GM21529 (cell line): ENCODE data around the gene CAPZA2.

Experiments used
- ATAC-seq: cut with Tn5 transposase; IDR thresholded peaks from one replicate; pipeline ENCODE4 v1.9.1; 2021; ENCODE audit not compliant: unreplicated experiment

CAPZA2 gene

DNA sequence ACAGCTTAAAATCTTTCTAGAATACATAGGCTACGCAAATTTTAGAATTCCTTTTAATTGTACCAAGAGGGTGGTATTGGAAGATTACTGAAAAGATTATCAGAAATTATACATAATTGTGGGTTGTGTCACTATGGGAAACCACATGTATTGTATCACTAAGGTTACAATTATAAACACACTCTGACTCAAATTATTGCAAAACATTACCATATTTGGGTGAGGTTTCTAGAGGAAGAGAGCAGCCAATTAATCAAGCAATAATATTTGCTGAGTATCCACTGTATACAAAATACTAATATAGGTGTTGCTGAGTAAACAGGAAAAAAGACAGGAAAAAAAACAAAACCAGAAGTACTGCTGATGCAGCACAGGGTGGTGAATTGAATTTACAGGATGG lies 3.1 kb upstream of the CAPZA2 start:
- ATAC-seq: no peak

DNA sequence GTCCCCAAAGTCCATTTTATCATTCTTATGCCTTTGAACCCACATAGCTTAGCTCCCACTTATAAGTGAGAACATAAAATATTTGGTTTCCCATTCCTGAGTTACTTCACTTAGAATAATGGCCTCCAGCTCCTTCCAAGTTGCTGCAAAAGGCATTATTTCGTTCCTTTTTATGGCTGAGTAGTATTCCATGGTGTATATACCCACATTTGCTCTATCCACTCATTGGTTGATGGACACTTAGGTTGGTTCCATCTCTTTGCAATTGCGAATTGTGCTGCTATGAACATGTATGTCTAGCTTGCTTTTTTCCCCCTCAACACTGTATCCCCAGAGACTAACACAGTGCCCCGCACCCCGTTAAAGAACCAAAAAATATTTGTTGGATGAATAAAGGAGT lies 670 bp upstream of the CAPZA2 start:
- ATAC-seq: no peak

DNA sequence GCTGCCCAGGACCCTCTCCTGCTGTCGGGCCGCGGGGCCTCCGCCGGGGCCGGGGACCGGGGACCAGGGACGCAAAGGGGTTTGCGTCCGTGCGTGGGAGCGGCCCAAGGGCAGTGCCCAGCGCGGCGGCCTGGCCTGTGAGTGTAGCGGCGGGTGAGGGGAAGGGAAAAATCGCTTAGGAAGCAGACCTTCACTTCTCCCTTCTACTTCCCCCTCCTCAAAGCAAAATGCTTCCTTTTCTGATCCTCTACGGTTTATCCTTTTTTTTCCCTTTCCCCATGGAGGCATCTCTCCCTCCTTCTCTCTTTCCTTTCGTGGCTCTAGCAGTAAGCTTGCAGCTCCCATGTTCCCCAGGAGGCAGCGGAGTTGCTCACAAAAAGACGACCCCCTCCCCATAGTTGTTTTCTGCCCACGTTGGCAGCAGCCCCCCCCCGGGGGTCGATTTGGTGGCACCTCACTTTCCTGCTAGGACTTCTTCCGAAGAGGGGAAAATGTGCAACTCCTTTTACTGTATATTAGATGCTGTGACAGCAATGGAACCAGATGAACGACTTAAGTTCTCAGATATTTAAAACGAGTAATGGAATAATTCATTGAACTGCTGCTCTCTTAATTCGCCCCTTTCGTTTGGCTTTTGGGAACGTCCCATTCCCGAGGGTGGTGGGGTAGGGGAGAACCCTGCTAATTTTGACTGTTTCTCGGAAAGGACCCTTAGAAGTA lies 724 bp downstream of the CAPZA2 start:
- peak; percentile 36 for ATAC-seq

DNA sequence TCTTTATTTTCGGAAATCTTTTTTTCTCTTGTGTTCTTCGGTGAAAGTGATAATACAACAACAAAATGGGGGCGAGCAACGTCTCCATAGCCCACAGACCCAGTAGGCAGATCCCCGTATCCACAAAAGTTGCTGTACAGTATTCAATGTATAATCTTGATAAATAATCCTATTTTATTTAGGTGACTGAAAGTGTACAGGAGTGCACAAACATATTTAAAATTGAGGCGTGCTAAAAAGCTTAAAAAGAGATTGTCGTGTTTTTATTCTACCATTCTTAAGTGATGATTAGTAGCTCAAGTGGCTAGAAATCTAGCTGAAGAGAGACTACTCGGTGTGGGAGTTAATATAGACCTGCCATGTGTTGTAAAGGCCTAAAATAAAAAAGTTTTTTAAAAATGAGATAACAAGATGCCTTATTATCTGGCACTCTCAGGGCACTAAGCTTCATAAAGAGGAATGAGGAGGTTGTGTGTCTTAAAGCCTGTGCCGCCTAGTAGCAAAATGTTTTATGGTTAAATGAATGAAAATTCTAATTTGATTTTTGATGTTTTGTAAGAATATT lies 1.6 kb downstream of the CAPZA2 start:
- no peak for ATAC-seq

DNA sequence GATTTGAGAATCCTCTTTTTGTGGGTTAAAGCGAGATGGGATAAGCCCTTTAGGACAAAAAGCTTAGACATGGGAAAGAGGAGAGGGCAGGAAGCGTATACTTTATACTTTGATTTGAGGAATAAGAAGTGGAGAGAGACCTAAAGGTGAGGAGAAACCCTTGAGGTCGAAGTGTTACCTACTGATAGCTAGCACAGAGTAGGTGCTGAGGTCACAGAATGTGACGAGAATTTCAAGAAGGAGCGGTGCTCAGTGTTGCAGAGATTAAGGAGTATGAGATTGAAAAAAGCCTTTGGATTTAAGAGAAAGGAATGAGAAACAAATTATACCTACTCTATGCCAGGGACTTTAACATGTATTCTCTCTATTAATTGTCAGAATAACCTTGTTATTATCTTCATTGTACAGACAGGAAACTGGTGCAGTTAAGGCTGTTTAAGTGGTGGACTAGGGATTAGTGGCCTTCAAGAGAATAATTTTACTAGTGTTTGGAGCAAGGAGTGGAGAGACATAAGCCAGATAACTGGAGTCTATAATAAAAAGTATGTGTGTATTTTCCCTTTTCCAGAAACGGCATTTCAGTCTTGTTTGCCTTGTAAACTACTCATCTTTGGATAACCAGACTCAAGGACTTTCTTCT lies 8.8 kb downstream of the CAPZA2 start:
- ATAC-seq: no peak

DNA sequence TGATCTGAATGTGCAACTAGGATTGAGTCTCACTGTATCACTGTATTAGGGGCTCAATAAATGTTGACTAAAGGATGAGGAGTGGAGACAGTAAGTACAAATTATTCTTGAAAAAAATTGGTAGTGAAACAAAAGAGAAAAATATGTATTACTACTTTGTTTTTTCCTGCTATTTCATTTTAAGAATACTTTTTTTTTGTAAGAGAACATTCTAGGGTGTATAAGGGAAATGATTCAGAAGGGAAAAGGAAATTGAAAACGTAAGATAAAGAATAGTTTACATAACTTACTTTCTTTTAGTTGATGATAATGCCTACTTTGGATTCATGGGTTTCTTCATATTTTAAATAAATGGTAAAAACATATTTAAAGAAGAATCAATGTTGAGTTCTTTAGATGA lies 9.6 kb downstream of the CAPZA2 start:
- ATAC-seq: no peak

DNA sequence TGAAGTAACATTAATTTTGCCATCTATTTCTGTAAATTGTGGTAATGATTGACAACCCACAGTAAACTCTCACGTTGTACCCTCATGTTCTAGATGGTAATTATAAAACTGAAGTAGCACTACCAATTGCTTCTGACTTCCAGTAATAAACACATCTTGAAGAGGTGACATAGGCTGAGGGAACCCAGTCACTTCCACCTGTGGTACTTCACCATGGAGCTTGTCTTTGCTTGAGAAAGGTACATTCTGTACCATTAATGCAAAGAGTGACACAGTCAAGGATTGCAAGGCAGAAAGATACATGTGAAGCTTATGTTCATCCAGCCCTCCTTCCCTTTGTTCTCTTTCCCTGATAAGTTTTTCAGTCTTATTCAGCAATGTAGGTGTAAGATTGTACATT lies 11.2 kb downstream of the CAPZA2 start:
- no peak for ATAC-seq

DNA sequence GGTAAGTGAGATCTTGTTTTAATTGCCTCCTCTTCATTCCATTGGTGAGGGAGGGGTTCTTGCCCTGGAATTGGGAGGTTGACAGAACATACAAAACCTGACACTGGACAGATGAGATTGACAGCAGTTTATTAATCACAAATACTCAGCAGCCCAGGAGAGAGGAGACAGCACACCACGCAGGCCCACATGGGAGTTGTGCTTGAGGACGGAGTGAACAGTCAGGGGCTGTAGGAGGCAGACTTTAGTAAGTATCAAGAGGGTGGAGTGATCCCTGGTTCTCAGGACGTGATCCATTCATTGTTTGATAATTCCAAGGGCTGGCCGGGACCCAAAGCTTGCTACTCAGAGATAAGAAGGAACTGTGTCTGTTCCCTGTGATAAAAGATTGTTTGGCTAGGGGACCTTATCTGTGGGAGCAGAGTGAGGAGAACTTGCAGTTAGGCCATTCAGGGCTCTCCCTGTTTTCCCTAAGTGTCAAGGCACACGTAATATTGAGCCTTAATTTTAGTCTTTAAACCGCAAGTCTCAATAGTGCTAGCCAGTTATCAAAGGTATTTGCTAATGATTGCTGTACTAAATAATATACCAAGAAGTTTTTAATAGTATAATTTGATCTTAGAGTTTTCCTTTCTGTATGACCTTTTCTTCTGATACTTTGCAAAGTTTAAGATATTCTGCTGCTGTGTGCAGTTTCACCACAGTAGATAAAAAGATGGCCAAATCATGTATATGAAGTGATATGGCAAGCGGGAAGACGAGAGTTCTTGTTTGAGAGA lies 14.5 kb downstream of the CAPZA2 start:
- ATAC-seq: no peak

DNA sequence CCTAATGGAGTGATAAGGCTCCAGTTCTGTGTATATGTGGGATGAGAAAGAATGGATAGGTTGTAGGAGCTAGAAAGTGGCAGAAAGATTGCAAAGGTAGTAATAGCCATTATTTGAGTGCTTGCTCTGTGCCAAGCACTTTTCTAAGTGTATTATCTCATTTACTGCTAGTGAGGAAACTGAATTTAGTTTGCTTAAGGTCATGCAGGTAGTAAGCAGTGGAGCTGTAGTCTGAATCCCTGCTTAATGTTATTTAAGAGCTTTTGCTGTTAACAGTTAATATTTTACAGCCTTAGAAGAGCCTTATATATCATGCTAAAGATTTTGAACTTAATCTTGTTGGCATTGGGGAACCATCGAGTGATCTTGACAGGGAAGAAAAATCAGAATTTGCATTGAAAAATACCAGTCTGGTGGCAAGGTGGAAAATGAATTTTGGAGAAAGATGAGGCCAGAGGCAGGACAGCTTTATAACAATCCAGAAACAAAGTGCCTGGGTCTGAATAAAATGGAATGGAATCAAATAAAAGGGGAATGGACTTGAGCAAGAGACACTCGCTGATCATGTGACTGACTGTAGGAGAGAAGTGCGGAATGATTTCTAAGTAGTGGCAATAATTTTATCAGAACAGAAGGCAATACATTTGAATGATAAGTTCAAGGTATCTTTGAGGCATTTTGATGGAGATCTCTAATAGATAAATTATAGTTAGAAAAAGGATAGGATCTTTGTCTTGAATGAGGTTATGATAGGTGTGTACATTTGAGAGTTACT lies 15.2 kb downstream of the CAPZA2 start:
- no peak for ATAC-seq

DNA sequence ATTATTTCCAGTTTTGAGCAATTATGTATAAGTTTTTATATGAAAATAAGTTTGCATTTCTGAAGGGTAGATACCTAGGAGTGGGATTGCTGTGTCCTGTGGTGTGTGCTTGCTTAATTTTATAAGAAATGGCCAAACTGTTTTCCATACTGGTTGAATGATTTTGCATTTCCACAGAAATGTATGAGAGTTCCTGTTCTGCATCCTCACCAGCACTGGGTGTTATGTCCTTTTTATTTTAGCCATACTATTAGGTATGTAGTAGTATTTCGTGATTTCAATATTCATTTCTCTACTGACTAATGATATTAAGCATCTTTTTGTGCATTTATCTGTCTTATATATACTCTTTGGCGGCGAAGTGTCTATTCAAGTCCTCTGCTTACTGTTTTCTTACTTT lies 22.3 kb downstream of the CAPZA2 start:
- no peak for ATAC-seq

DNA sequence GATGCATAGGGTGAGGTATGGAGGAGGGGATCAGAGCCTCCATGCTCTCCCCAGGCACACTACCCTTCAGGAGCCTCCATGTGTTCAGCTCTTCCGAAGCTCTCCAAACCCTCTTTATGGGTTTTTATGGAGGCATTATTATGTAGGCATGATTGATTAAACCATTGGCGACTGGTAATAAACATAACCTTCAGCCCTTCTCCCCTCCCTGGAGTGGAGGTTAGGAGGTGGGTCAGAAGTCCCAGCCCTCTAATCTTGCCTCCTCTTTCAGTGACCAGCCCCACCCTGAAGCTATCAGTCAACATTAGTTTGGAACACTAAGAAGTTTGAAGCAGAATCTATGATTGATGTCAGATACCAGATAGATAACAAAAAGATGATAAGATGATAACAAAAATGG lies 23.3 kb downstream of the CAPZA2 start:
- ATAC-seq: no peak

DNA sequence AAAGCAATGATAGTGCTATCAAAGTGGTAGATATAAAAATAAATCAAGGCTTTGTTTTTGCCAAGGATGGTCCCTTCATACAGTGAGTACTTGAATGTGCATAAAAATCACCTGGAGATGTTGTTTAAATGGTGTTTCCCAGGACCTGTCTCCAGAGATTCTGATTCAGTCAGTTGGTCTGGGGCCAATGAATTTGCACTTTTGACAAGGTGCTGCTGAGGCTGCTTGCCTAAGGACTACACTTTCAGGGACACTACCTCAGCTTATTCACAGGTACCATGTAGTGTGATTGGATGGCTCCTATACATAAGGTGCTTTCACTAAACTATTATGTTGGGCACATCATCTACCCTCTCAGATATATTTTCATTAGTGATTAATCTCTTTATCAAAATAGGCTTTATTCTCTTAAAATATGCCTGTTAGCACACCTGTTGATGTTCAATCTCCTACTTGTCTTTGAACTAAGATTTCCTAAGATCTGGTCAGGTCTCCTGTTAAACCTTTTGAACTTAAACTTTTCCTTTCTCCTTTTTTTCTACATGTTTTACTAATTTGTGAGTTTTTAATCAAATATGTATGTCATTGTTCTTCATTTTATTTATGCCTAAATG lies 24.3 kb downstream of the CAPZA2 start:
- ATAC-seq: no peak

DNA sequence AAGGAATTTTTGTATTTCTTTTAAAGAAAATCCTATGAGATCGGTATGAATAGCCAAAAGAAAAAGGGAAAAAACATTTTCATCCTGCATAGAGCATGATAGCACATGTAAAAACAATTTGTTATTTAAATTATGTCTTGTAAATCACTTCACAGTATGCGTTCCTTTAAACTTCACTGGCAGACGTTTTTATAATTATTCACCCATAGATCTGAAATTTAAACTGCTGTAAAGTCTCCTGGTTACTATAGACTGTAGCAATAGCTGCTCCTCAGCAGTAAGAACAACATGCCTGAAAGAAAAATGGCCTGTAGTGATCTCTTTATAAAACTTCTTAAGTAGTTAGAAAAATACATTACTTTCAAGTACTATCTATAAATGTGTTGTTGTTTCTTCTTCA lies 26.5 kb downstream of the CAPZA2 start:
- no peak for ATAC-seq

DNA sequence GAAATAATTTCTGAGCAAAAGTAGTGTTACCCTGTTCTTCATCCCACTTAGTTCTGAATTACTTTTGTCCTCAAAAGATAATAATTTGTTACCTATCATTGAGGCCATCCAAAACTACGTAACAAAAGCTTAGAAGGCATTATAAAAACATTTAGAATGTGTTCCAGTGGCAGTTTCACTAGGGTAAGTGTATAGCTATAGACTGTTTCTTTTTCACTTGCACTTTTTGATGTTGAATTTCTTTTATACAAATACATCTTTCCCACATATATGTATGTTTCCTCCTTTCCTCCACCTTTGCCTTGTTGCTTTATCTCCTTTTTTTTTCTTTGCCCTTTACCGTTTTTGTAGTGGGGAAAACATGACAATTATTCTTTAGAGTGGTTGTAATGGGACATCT lies 33.5 kb downstream of the CAPZA2 start:
- ATAC-seq: no peak

DNA sequence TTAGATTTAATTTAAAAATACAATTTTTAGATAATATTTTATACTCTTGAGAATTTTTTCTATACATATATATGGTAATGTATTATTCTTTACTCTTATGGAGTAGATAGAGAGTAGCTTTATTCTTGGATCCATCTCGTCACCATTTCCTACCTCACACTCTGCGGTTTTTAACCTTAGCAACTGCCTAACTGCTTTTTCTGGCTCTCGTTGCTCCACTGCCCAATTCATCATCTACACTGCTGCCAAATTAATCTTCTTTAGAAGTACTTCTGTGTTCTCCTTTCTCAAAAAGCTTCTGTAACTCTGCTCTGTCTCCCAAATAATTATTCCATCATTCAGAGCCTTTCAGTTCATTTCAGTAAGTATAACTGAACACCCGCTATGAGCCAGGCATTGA lies 35.3 kb downstream of the CAPZA2 start:
- ATAC-seq: no peak

DNA sequence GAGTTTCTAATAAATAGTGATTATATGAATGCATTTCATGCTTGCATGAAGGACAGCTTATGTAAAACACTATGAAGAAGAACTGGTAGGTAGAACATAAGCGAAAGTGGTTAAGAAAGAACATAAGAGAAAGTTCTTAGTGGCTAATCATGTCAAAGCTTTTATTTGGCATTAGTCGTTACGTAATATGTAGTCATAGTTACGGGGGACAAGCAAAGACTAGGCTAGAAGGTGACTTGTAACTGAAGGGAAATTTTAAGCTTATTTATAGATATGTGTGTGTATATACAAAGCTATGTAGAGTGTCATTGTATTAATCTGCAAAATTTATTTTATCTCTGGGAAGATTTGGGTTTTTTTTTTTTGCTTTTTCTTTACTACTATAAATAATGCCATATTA lies 36.9 kb downstream of the CAPZA2 start:
- no peak for ATAC-seq

DNA sequence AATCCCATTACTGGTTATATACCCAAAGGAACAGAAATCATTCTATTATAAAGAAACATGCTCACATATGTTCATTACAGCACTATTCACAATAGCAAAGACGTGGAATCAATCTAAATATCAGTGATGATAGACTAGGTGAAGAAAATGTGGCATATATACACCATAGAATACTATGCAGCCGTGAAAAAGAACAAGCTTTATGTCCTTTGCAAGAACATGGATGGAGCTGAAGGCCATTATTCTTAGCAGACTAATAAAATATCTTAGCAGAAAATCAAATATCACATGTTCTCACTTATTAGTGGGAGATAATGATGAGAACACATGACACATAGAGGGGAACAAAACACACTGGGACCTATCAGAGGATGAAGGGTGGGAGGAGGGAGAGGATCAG lies 38.8 kb downstream of the CAPZA2 start:
- ATAC-seq: no peak

DNA sequence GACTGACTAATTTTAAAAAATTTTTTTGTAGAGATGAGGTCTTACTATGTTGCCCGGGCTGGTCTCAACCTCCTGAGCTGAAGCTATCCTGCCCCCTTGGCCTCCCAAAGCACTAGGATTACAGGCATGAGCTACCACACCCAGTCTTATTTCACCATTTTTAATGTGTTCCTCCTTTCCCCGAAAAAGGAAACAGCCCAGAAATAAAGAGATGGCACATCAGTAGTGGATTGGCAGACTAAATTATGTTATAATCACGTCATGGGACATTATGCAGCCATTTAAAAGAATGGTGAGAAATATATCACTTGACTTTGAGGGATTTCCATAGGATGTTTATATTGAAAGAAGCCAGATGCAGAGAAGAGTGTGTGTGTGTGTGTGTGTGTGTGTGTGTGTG lies 40.5 kb downstream of the CAPZA2 start:
- no peak for ATAC-seq

DNA sequence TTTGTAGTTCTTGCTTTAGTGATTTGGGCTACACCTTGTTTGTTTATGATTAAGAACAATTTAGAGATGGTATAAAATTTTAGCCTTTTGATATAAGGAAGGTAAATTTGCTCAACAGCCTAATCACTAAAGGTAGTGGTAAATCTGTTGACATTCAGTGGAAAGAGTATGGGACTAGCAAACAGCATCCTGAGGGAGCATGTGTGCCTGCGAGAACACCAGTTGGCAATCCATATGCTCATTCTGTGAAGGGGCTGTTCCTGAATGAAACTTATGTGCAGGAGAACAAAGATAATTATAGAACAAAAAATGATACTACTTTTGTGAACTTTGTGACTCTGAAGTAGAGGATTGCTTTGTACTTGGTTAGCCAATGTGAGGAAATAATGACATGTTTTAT lies 44.0 kb downstream of the CAPZA2 start:
- no peak for ATAC-seq

DNA sequence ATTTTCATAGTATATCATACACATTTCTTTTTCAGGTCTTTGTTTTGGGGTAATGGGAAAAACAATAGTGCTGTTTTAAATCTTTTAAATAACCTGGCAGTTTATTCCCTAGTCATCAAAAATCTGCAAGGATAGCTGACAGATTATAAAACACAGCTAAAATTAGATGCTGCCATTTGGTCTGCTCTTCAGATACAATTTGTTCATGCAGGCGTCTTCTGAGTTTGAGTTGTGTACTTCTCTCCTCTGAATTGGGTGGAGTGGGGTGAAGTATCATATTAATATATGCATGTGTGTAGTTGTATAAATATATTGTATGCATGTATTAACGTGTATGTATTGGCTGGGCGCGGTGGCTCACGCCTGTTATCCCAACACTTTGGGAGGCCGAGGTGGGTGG lies 48.0 kb downstream of the CAPZA2 start:
- no peak for ATAC-seq

DNA sequence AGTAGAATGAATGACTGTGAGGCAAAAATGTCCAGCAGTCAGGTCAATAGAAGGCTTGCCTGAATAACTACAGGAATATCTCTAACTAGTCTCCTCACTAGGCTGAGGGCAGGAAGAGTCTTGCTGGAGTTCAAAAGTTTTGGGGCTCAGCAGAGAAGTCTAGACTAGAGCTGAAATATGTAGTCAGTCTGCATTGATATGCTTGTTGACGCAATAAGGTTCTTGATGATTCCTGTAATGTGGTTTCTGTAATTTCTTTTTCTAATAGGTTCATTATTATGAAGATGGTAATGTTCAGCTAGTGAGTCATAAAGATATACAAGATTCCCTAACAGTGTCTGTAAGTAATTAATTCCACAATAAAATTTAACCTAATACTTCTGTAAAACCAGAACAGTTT lies 49.4 kb downstream of the CAPZA2 start:
- no peak for ATAC-seq
